ENCODE results near the gene RUBCN. TPM values are rescaled to one million over a fixed set of nuclear protein-coding genes. Genes with fewer than 3 reads are reported as not detected.

The RUBCN gene
- total and polyA plus RNA-seq, 9 of the 15 experiments (the other 6 are each of a cell fraction or from before 2014, with no cell fraction given), result 8.4 to 24.0 (median 11.9) TPM

DNA sequence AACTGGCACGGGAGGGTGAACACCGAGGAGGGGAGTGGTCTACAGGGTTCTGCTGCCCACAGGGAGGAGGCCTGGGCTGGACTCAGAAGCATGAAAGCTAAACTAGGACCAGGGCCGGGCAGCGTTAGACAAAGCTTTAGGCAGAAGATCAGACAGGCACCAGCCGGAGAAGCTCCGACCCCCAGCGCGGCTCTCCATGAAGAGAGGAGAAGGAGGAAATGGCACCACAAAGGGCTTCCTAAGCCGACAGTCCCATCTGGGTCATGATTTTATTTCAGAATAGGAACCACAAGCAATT is 61.2 kb downstream of the RUBCN start:
- Histone ChIP-seq H3K79me2 (ENCODE audit: control insufficient read depth, insufficient read depth, low read length) (no peaks in the 10 kb centered on the region), H4K20me1 (replicated peaks; ENCODE audit: control insufficient read depth, insufficient read depth, low read length) (no peaks in the 10 kb centered on the region), H3K9me1 (ENCODE audit: control insufficient read depth, insufficient read depth, low read length) (no peaks in the 10 kb centered on the region), H3K36me3 (ENCODE audit: control insufficient read depth, insufficient read depth, low read length) (peaks cover 51% of the 10 kb centered on the region; the same call in 1 of the 3 replicates), H3K27me3 (ENCODE audit: control insufficient read depth in 2 of 2, insufficient read depth in 2 of 2, low read length in 2 of 2) (no peaks in the 10 kb centered on the region), H3K4me2 (ENCODE audit: insufficient read depth, low read length) (no peak overlapping the region), H3K4me3 (no peak overlapping the region), H2AFZ (ENCODE audit: low read depth, low read length) (no peak overlapping the region), H3K9ac (ENCODE audit: insufficient read depth in 1 of 2, low read depth in 2 of 2, low read length in 2 of 2) (no peak overlapping the region), H3K4me1 (replicated peaks in 1 of 2; ENCODE audit: control insufficient read depth in 2 of 2, insufficient read depth in 2 of 2, low read length in 2 of 2) (peaks cover 0 to 5% of the 10 kb centered on the region in 2 experiments; a peak in 1 of 5 replicates), H3K27ac (ENCODE audit: extremely low read depth, low read depth, low read length) (no peak overlapping the region), H3K9me3 (replicated peaks; ENCODE audit: control insufficient read depth, insufficient read depth, low read depth, low read length) (peaks cover 2% of the 10 kb centered on the region; the same call in 1 of the 2 replicates)
- ATAC-seq (no peak), FAIRE-seq (no peak), DNase-seq (ENCODE audit: extremely low read depth in 1 of 4, low spot score in 3 of 4) (no peak)
- intact Hi-C loops (cut with micrococcal nuclease), result no loop called here
- BruUV-seq (replicated peaks), result no TSS peak
- in situ Hi-C loops (cut with MboI), result loop anchor here (10.0 kb wide), 1 partner anchor 81 kb away; no protein-coding TSS in a partner anchor
- ChIA-PET POLR2A (interaction anchor here (0.7 to 0.8 kb wide), 2 partner anchors 8 to 12 kb away, joined by 3 to 4 read pairs; no protein-coding TSS in a partner anchor), CTCF (ENCODE audit: low intra/inter-chr PET ratio) (no interaction called here)
- 92% methylated on average over 8 of the region's 9 CpGs for WGBS (ENCODE audit: insufficient coverage, low coverage, missing lambda C conversion rate)
- TF ChIP-seq BRF1 (IDR thresholded peaks at IDR 0.05; ENCODE audit: borderline replicate concordance, extremely low read depth, insufficient read length) (no peak), ZNF274 (IDR thresholded peaks at IDR 0.05; ENCODE audit: borderline replicate concordance, low read depth, low read length) (no peak), ZNF780A (CRISPR knock-in tag; IDR thresholded peaks at IDR 0.05) (no peak), ZNF584 (CRISPR knock-in tag; IDR thresholded peaks at IDR 0.05; ENCODE audit: low read depth) (no peak), TEAD4 (IDR thresholded peaks at IDR 0.05; ENCODE audit: low read length) (no peak), TEAD4 (CRISPR knock-in tag; IDR thresholded peaks at IDR 0.05; ENCODE audit: borderline replicate concordance) (no peak), ADNP (tag; IDR thresholded peaks at IDR 0.05) (no peak), TRIM24 (IDR thresholded peaks at IDR 0.05) (no peak), L3MBTL2 (IDR thresholded peaks at IDR 0.05) (no peak), BCLAF1 (IDR thresholded peaks at IDR 0.05; ENCODE audit: borderline replicate concordance in 1 of 2, control insufficient read depth in 1 of 2, low read depth in 2 of 2, low read length in 1 of 2) (no peak), AFF4 (CRISPR knock-in tag; IDR thresholded peaks at IDR 0.05) (no peak)
- TF ChIP-seq, protein P1, sequence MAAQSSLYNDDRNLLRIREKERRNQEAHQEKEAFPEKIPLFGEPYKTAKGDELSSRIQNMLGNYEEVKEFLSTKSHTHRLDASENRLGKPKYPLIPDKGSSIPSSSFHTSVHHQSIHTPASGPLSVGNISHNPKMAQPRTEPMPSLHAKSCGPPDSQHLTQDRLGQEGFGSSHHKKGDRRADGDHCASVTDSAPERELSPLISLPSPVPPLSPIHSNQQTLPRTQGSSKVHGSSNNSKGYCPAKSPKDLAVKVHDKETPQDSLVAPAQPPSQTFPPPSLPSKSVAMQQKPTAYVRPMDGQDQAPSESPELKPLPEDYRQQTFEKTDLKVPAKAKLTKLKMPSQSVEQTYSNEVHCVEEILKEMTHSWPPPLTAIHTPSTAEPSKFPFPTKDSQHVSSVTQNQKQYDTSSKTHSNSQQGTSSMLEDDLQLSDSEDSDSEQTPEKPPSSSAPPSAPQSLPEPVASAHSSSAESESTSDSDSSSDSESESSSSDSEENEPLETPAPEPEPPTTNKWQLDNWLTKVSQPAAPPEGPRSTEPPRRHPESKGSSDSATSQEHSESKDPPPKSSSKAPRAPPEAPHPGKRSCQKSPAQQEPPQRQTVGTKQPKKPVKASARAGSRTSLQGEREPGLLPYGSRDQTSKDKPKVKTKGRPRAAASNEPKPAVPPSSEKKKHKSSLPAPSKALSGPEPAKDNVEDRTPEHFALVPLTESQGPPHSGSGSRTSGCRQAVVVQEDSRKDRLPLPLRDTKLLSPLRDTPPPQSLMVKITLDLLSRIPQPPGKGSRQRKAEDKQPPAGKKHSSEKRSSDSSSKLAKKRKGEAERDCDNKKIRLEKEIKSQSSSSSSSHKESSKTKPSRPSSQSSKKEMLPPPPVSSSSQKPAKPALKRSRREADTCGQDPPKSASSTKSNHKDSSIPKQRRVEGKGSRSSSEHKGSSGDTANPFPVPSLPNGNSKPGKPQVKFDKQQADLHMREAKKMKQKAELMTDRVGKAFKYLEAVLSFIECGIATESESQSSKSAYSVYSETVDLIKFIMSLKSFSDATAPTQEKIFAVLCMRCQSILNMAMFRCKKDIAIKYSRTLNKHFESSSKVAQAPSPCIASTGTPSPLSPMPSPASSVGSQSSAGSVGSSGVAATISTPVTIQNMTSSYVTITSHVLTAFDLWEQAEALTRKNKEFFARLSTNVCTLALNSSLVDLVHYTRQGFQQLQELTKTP (IDR thresholded peaks at IDR 0.05; ENCODE audit: low read depth in 1 of 2, partially characterized antibody in 2 of 2), result no peak
